ENCODE data around the gene MYH11.

MYH11 gene

GRCh38 chr16:15775663-15776304, 81.0 kb downstream of the MYH11 start:
- Histone ChIP-seq H3K36me3 (ENCODE audit: low read depth) (no peaks in the 10 kb centered on the region), H3K27ac (ENCODE audit: poor library complexity, severe bottlenecking) (no peak overlapping the region), H3K27me3 (ENCODE audit: insufficient read depth, poor library complexity, severe bottlenecking) (no peaks in the 10 kb centered on the region), H3K4me1 (ENCODE audit: insufficient read depth, poor library complexity, severe bottlenecking) (no peaks in the 10 kb centered on the region), H3K4me3 (ENCODE audit: severe bottlenecking) (no peak overlapping the region), H3K9me3 (ENCODE audit: severe bottlenecking) (no peaks in the 10 kb centered on the region)
- DNase-seq (ENCODE audit: low spot score) = no peak
- no peak for TF ChIP-seq CTCF (IDR thresholded peaks at IDR 0.05; ENCODE audit: poor library complexity, severe bottlenecking)
- ATAC-seq (ENCODE audit: low read depth) = no peak

GRCh38 chr16:15775209-15775608, 81.6 kb downstream of the MYH11 start:
- Histone ChIP-seq H3K36me3 (ENCODE audit: low read depth) (no peaks in the 10 kb centered on the region), H3K27me3 (ENCODE audit: insufficient read depth, poor library complexity, severe bottlenecking) (no peaks in the 10 kb centered on the region), H3K9me3 (ENCODE audit: severe bottlenecking) (no peaks in the 10 kb centered on the region), H3K4me3 (ENCODE audit: severe bottlenecking) (no peak overlapping the region), H3K27ac (ENCODE audit: poor library complexity, severe bottlenecking) (no peak overlapping the region), H3K4me1 (ENCODE audit: insufficient read depth, poor library complexity, severe bottlenecking) (no peaks in the 10 kb centered on the region)
- DNase-seq (ENCODE audit: low spot score) = no peak
- no peak for TF ChIP-seq CTCF (IDR thresholded peaks at IDR 0.05; ENCODE audit: poor library complexity, severe bottlenecking)
- no peak for ATAC-seq (ENCODE audit: low read depth)

DNA sequence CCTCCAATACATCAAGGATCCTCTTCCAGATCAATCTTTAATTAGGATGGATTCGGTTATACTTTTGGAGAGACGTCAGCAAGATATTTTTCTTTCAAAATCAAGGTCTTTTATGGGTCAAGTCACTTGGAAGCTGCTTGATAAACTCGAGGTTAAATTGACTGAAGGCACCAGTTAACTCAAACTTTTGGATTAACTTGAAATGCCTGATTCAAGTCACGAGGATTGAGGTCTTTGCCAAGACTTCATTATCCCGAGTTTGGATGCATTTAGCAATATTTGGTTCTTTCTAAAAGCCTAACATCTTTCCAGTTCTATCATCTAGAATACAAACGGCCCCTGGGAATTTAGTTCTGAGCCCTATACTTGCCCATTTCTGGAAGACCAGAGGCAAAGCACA, 82.9 kb downstream of the MYH11 start:
- H3K9me3 ChIP-seq (ENCODE audit: severe bottlenecking) = no peaks in the 10 kb centered on the region
- ATAC-seq (ENCODE audit: low read depth) = no peak
- H3K27ac ChIP-seq (ENCODE audit: poor library complexity, severe bottlenecking) = no peak overlapping the region
- H3K4me3 ChIP-seq (ENCODE audit: severe bottlenecking) = no peak overlapping the region
- H3K36me3 ChIP-seq (ENCODE audit: low read depth) = no peaks in the 10 kb centered on the region
- DNase-seq (ENCODE audit: low spot score) = no peak
- H3K4me1 ChIP-seq (ENCODE audit: insufficient read depth, poor library complexity, severe bottlenecking) = no peaks in the 10 kb centered on the region
- TF ChIP-seq CTCF (IDR thresholded peaks at IDR 0.05; ENCODE audit: poor library complexity, severe bottlenecking) = no peak
- no peaks in the 10 kb centered on the region for H3K27me3 ChIP-seq (ENCODE audit: insufficient read depth, poor library complexity, severe bottlenecking)

DNA sequence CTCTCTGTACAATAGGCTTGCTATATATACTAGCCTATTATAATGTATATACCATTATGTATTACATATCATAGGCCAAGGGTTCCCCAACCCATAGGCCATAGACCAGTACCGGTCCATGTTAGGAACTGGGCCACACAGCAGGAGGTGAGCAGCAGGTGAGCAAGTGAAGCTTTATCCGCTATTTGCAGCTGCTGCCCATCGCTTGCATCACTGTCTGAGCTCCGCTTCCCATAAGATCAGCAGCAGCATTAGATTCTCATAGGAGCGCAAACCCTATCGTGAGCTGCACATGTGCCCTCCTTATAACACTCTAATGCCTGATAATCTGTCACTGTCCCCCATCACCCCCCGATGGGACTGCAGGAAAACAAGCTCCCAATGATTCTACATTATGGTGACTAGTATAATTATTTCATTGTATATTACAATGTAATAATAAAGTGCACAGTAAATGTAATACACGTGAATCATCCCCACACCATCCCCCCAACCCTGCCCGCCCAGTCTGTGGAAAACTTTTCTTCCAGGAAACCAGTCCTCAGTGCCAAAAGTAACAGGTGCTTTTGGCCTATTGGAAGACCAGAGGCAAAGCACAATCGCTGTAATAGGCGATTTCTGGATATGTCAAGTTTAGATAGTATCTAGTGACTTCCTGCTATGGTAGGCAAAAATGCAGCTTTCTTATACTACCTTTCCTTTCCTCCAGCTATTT, 84.1 kb downstream of the MYH11 start:
- H3K27ac ChIP-seq (ENCODE audit: poor library complexity, severe bottlenecking) = no peak overlapping the region
- H3K27me3 ChIP-seq (ENCODE audit: insufficient read depth, poor library complexity, severe bottlenecking) = no peaks in the 10 kb centered on the region
- H3K36me3 ChIP-seq (ENCODE audit: low read depth) = no peaks in the 10 kb centered on the region
- ATAC-seq (ENCODE audit: low read depth) (no peak), DNase-seq (ENCODE audit: low spot score) (no peak)
- no peak for TF ChIP-seq CTCF (IDR thresholded peaks at IDR 0.05; ENCODE audit: poor library complexity, severe bottlenecking)
- no peaks in the 10 kb centered on the region for H3K4me1 ChIP-seq (ENCODE audit: insufficient read depth, poor library complexity, severe bottlenecking)
- H3K4me3 ChIP-seq (ENCODE audit: severe bottlenecking) = no peak overlapping the region
- no peaks in the 10 kb centered on the region for H3K9me3 ChIP-seq (ENCODE audit: severe bottlenecking)

- Histone ChIP-seq H3K9me3 (ENCODE audit: severe bottlenecking) (no peaks in the 10 kb centered on the region), H3K4me1 (ENCODE audit: insufficient read depth, poor library complexity, severe bottlenecking) (no peaks in the 10 kb centered on the region), H3K27me3 (ENCODE audit: insufficient read depth, poor library complexity, severe bottlenecking) (no peaks in the 10 kb centered on the region), H3K36me3 (ENCODE audit: low read depth) (no peaks in the 10 kb centered on the region), H3K27ac (ENCODE audit: poor library complexity, severe bottlenecking) (no peak overlapping the region), H3K4me3 (ENCODE audit: severe bottlenecking) (no peak overlapping the region)
- no peak for TF ChIP-seq CTCF (IDR thresholded peaks at IDR 0.05; ENCODE audit: poor library complexity, severe bottlenecking)
- DNase-seq (ENCODE audit: low spot score) (no peak), ATAC-seq (ENCODE audit: low read depth) (no peak)
Measured at GRCh38 chr16:15771694-15772093, 85.1 kb downstream of the MYH11 start.

All from RWPE2 (cell line).